HG03175 (cell line): Measurements from ENCODE around the gene RENBP.
A peak's percentile ranks its signal among the peaks of the same experiment; 100 is the strongest.

Source experiments
- ATAC-seq: cut with Tn5 transposase; IDR thresholded peaks from one replicate; pipeline ENCODE4 v1.9.1; 2021; ENCODE audit warnings: mild to moderate bottlenecking, moderate library complexity; ENCODE audit not compliant: unreplicated experiment

Gene RENBP

DNA sequence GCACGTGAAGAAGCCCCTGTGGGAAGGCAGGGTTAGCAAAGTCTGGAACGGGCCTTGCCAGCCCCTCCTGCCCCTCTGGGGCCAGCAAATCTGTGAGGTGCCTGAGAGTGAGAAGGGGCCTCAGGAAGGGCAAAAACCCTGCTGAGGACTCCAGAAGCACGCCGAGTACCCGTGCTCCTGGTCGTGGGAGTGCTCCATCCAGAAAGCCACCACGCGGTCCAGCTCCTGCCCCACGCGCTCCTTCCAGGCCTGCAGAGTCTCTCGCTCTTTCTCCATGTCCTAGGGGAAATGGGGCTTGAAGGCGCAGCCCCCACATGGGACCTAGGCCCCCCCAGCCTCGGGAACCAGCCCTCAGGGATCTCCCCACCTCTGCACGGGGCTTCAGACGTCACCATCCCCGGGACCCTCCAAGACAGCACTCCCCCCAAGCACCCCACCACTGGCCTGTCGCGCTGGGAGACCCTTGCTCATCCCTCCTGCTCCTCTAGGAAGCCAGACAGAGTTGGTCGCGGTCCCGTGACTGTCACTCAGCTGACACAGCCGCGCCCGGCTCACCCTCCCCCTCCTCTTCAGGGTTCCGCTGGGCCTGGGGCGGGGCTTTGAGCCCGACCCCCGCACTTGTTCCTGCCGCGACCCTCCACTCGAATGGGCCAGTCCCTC lies at the start of gene RENBP:
TSS of gene RENBP (minus strand) at position 504 of the 660 bp plus-strand sequence. CDS start at position 471, 33 bp downstream.
- ATAC-seq, result no peak

DNA sequence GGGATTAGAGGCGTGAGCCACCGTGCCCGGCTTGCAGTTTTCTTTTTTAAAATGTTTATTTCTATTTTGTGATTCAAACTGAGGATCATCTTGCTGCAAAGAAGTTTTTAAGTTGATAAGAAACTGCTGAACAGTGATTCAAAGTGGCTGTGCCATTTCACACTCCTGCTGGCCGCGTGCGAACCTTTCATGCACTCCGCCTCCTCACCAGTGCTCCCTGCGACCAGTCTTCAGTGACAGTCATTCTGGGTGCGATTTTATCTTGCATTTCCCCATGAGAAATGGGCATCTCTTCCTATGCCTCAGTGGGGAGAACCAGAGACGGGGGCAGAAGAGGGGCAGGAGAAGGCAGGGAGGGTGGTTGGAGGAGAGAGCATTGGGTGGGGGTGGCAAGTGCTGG lies 49.5 kb upstream of the RENBP start:
- no peak for ATAC-seq

DNA sequence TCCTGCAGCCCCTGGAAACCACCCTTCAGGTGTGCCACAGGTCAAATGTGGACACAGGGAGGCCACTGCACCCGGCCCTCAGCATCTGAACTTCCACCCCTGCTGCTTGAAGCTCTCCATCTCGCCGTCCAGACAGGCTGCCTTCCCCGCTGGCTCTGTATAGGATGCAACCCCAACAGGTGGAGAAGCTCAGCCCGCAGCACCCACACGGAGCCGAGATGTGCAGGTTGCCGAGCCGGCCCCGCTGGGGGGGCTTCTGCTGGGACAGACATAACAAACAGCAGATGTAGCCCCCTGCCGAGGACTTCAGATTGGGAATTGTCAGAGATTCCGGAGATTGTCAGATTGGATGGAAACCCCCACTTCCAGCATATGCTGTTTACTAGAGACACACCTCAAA lies 48.6 kb upstream of the RENBP start:
- no peak for ATAC-seq

DNA sequence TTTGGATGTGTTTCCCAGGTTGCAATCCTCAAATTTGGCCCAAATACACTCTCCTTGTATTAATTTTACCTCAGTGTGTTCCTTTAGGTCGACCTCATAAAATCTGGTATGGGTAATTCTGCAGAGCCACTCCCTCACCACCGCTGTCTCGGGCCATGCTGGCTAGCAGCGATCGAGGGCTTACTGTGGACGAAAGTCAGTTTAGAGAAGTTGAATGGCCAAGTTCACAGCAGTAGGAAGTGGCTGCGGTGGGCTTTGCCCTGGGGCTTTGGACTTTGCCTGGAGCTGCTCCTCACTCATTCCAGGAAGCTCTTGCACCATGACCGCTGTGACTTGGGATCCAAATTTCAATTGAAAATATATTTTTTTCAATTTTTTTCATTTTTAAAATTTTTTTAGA lies 47.7 kb upstream of the RENBP start:
- no peak for ATAC-seq

DNA sequence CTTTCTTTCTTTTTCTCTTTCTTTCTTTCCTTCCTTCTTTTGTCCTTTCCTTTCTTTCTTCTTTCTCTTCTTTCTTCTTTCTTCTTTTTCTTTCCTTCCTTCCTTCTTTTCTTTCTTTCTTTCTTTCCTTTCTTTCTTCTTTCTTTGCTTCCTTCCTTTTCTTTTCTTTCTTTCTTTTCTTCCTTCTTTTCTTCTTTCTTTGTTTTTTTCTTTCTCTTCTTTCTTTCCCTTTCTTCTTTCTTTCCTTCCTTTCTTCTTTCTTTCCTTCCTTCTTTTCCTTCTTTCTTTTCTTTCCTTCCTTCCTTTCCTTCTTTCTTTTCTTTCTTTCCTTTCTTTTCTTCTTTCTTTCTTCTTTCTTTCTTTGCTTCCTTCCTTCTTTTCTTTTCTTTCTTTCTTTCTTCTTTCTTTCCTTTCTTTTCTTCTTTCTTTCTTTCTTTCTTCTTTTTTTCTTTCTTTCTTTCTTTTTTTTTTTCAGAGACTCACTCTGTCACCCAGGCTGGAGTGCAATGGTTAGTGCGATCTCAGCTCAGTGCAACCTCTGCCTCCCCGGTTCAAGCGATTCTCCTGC lies 46.7 kb upstream of the RENBP start:
- no peak for ATAC-seq

DNA sequence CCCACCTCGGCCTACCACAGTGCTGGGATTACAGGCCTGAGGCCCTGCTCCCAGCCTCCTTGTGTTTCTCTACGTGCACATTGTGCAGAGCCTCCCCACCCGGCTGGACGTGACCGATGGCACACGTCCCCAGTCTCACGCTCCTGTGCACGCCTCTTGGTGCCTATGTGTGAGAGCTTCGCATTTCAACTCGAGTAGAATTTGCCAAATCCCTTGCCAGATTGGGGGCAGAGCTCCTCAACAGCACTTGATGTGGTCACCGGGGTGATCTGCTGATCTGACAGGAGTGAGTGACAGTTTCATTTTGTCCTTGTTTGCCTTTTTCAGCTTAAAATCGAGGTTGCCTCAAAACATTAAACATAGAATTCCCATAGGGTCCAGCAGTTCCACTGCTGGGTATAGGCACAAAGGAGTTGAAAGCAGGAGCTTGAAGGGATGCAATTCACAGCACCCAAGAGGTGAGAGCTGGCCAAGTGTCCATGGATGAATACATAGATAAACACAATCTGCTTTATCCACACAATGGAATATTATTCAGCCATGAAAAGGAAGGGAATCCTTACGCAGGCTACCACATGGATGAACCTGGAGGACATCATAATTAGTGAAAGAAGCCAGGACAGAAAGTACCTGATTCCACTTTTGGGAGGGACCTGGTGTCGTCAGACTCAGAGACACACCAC lies 45.7 kb upstream of the RENBP start:
- no peak for ATAC-seq

DNA sequence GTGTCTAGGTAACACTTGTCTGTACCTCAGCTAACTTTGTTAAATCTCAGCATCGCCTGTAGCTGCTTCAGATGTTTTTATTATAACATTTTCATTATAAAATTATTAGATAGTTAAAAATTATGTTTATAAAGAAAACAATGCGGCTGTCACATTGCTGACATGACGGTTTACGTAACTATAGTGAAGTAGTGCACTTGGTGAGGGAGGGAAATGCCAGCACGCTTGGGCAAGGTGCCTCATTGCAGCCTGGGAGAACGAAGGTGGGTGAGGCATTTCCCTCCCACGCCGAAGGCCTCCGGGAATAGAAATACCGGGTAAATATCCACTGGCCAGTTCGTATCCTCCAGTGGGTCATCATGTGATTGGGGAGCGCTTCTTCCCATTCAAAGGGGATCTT lies 44.0 kb upstream of the RENBP start:
- ATAC-seq, result no peak

DNA sequence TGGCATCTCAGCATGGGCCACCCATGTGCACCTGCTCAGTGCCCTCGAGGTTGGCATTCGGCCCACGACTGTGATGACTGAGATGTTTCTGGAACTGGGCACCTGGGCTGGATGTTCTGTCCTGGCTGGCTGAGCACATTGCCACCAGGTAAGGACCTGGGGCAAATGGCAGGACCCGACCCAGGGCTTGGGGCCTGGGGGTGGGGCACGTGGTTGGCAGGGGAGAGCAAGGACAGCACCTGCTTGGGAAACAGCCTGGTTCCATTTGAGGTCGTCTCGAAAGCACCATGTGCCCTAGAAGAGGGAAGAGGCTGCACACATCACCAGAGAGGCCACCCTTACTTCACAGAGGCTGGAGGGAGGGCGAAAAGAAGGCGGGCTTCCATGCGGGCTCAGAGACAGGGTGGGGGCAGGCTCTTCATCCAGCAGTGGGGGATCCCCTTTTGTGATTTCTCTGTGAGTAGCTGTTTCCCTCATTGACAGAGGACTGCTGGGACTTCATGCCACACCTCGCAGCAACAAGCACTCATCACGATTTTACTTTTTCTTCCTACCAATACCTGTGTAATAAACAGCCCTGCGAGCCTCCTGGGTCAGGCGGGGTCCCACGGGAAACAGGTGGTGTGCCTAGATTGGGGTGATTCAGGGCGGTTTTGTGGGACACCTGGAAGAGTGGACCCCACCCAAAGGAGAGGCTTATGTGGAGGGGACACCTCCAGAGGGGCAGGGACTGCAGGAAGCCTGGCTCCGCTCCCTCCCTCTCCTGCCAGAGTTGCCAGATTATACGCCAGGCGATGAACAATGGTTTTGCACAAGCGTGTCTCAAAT lies 40.1 kb upstream of the RENBP start:
- no peak for ATAC-seq

DNA sequence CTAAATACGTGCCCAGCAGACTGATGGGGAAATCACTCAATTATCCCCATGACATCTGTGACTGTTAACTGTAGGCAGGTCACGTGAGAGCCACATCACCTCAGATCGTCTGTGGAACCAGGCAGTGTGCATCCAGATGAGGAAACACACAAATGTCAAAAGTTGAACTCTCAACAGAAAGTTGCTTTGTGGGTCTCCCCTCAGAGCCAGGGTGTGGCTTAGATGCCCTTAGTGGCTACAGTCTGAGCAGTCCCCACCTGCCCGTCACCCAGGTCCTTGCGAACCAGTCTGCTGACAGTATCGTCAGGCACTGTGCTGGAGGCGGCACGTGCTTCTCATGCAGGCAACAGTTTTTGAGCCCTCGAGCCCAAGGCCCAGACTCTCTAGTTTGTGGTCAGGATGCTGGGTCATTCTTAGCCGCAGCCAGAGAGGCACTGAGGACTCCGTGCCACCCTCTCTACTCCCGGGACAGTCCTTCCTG lies 38.9 kb upstream of the RENBP start:
- ATAC-seq, result no peak

DNA sequence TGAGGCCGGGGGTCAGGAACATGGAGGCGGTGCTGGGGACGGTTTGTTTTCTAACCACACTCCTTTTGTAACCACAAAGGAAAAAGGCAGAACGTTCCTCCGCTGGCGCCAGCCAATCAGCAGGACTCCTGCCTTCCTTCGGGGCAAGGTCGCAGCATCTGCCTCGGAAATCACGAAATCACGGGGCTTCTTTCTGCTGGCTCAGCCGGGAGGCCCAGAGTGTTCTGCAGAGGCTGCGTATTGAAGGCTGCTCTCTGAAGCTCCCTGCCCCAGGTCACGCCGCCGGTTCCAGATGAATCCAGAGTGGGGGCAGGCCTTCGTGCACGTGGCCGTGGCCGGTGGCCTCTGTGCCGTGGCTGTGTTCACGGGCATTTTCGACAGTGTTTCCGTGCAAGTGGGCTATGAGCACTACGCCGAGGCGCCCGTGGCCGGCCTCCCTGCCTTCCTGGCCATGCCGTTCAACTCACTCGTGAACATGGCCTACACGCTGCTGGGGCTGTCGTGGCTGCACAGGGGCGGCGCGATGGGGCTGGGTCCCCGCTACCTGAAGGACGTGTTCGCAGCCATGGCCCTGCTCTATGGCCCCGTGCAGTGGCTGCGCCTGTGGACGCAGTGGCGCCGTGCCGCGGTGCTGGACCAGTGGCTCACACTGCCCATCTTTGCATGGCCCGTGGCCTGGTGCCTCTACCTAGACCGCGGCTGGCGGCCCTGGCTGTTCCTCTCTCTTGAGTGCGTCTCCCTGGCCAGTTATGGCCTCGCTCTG lies 37.5 kb upstream of the RENBP start:
- no peak for ATAC-seq

DNA sequence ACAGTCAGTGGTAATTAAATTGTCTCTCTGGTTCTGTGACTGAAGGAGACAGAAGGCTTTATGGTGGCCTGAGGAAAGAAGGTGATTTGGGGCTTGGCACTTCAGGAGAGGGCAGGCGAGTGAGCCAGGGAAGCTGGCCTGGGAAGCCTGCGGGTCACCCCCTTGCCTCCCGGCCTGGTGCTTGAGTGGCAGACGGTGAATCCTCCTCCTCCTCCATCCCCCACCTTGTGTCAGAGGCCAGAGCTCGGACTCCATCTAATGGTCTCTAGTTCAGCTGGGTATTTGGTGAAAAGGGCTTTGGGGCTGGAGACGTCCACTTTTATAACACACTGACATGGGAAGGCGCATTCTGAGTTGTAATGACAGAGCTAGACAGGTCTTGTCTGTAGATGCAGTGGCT lies 36.8 kb upstream of the RENBP start:
- ATAC-seq, result no peak

DNA sequence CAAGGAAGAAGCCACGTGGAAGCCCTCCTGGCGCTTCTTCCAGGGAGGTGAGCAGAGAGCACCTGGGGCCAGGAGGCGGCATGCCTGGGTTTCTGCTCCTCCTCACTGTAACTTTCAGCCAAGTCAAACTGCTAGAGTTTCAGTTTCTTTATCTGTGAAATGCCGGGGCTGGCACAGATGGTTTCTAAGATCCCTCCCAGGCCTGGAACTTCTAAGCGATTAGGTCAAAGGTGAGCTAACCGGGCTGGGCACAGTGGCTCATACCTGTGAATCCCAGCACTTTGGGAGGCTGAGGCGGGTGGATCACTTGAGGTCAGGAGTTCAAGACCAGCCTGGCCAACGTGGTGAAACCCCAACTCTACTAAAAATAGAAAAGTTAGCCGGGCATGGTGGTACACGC lies 36.0 kb upstream of the RENBP start:
- peak; percentile 68 for ATAC-seq

DNA sequence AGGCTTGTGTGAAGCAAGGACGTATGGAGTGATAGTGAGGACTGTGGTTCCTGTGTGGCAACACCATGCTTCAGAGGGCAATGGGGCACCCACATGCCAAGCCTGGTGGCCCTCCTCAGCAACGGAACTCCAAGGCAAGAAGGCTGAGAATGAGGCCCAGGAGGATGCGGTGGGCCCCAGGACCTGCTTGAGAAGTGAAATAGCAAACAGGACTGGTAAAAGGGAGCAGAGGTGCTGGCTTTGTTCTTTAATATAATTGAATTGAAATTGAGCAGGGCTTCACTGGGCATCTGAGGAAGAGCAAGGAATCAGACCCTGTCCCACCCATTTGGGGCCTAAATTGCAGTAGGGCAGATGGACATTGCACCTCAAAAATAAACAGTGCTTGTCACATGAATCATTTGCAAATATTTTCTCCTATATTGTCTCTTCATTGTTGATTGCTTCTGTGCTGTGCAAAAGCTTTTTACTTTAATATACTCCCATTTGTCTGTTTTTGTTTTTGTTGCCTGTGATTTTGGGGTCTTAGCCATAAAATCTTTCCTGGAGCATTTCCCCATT lies 30.4 kb upstream of the RENBP start:
- ATAC-seq, result no peak

DNA sequence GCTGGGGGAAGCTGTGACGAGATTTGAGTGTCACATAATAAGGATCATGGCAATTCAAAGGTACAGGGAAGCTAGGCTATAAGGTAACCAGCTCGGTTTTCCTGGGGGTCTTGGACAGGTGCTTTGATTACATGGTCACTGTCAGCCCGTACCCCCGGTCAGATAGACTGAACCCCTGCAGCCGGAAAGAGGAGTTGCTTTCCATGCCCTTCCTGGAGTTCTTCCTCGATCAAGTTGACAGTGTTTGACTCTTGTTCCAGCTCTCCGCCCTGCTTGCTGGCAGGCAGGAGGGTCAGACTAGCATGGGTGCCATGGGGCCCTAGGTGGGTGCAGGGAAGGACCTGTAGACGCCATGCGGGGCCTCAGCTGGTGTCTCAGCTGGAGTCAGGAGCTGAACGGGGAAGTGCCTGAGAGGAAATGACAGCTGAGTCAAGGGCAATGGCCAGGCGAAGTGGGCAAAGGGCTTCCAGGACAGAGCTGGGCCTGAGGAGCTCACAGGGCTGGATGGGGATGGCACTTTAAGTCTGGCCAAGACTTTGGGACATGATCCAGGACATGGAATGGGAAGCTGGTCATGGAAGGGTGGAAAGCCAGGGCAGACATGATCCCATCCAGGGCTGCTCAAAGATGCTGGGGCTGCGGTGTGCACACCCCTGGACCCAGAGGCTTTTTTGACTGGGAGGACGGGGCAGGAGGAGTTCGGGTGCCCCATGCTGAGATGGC lies 29.7 kb upstream of the RENBP start:
- no peak for ATAC-seq

DNA sequence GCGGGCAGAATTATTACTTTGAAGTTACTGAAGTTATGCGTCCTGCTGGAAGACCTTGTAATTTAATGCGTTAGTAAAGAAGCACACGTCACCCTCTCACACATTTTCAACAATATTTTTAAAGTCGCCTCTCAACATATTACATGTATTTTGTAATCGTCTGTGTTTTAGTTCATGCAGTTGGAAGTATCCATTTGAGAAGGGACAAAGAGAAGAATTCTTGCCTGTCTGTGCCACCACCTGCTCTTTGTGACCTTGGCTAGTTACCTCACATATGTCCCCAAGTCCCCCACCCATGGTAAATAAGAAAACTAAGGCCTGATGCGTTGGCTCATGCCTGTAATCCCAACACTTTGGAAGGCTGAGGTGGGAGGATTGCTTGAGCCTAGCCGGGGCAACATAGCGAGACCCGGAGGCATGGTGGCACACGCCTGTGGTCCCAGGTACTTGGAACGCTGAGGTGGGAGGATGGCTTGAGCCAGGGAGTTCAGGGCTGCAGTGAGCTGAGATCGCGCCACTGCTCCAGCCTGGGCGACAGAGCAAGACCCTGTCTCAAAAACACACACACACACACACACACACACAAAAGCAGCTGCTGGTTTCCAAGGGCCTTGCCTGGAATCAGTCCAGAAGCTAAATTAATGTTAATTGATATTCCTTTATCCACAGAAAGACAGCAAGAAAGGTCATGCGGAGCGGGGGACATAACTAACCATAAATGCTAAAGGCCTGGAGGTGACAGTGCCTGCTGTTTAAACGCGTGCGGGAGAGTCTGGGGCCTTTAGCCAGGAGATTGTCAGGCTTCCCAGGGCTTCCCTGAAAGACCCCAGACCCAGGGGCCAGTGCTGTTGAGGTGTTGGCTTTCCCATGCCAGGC lies 28.9 kb upstream of the RENBP start:
- no peak for ATAC-seq

DNA sequence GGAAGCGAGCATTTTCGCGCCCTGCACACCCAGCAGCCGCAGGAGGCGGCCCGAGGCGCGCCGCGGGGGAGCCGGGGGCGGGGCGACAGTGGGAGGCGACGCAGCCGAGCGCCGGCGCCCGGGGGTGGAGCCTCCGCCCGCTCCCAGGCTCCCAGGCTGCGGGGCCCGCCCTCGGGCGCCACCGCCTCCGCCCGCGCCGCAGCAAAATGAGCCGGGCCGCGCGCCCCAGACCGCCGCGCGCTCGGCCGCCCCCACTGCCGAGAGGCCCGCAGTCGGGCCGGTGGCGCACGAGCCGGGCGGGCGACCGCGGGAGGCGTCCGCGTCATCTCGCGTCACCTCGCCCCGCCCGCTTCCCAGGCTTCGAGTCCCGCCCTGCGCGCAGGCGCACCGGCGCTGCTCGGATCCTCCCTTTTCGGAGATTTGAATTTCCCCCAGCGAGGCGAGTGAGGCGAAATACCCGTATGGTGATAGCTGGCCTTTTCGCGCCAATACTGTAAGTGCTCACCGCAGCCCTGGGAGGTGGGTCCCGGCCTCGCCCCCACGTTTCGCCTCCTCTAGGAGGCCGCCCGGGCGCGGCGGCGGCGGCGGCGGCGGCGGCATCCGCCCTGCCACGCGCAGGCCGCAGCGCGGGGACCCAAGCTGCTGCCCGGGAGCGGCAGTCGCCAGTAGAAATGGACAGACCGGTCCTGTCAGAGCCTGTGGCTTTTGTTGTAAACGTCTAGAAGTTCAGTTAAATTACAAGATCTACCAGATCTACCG lies 28.1 kb upstream of the RENBP start, which contains the start of gene TMEM187:
TSS of gene TMEM187 (plus strand) at position 387 of the 759 bp plus-strand sequence. CDS start 9,309 bp downstream, outside the sequence.
- ATAC-seq, result peak; percentile 47

DNA sequence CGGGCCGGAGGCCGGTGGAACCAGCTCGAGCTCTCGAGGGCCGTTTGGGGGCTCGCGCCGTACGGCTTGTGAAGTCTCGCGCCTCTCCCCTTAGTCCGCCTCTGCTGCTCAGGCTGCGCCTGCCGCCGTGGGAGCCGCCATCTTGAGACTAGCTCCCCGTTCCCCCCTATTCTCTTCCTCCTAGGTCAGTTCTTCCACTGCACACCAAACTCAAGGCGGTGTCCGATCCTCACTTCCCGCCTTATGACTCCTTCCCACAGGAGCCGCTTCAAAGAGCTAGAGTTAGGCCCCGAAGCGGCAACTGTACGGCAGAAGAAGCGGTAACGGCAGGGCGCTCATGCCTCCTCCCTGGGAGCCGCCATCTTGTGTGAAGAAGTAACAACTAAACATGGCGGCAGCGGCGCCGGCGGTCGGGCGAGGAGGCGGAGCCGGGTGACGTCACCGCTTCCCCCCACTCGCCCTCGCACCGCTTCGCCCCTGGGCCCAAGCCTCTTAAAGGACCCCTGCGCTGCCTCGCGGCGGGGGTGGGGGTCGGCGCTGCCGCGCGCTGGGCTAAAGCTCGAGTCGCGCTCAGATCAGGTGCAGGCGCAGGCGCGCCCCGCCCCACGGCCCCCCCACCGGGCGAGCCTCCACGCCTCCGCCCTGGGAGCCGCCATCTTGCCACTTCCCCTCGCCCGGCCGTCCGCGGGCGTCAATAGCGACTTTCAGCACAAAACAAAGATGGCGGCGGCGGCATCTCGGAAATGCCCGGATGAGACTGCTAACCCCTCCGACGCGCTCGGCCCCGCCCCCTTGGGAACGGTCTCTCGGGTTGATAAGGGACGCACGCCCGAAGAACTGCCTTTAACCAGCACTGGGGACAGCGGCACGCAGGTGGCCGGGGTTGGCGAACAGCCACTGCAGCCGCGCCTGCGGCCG lies 27.3 kb upstream of the RENBP start, which contains the start of gene HCFC1:
TSS of gene HCFC1 (minus strand) at position 369 of the 918 bp plus-strand sequence. CDS start 978 bp downstream, outside the sequence.
- peak; percentile 46 for ATAC-seq
